ENCODE results near the gene CEP192.
A peak's percentile ranks its signal among the peaks of the same experiment; 100 is the strongest.

The CEP192 gene

GRCh38 chr18:13151656-13152055 lies 160.5 kb downstream of the CEP192 start:
- no peak for DNase-seq

GRCh38 chr18:13158428-13158827 lies 167.3 kb downstream of the CEP192 start:
- DNase-seq, result no peak

- peak; percentile 21 for DNase-seq
Observed at GRCh38 chr18:13159579-13159978, 168.4 kb downstream of the CEP192 start.

- no peak for DNase-seq
Observed at GRCh38 chr18:13161276-13161899, 170.2 kb downstream of the CEP192 start.

GRCh38 chr18:13163167-13163927 lies 172.2 kb downstream of the CEP192 start:
- DNase-seq, result peak; percentile 6

- no peak for DNase-seq
Observed at GRCh38 chr18:13164406-13164805, 173.2 kb downstream of the CEP192 start.

GRCh38 chr18:13165636-13166423 lies 174.7 kb downstream of the CEP192 start:
- DNase-seq, result peak; percentile 1

GRCh38 chr18:13173578-13174145 lies 182.5 kb downstream of the CEP192 start:
- DNase-seq, result no peak

All from NCI-H1092 treated with DMSO at 0.1 percent for 48 hours (cell line).